Mucosa of stomach (tissue), 1 donor: ENCODE data around the gene ZBTB38.

Source experiments
- H3K27me3 ChIP-seq: one replicate; pipeline ENCODE4 v1.7.0; 2013; ENCODE audit warnings: mild to moderate bottlenecking, low read length; ENCODE audit not compliant: control insufficient read depth, insufficient read depth
- H3K36me3 ChIP-seq: one replicate; pipeline ENCODE4 v1.7.0; 2013; ENCODE audit warnings: low read length; ENCODE audit not compliant: control insufficient read depth, insufficient read depth
- H3K4me1 ChIP-seq: one replicate; pipeline ENCODE4 v1.7.0; 2013; ENCODE audit warnings: mild to moderate bottlenecking, low read length; ENCODE audit not compliant: control insufficient read depth, insufficient read depth
- H3K4me3 ChIP-seq: one replicate; pipeline ENCODE4 v1.7.0; 2013; ENCODE audit warnings: low read length
- H3K9ac ChIP-seq: one replicate; pipeline ENCODE4 v1.7.0; 2013; ENCODE audit warnings: mild to moderate bottlenecking, low read length, moderate library complexity
- H3K9me3 ChIP-seq: one replicate; pipeline ENCODE4 v1.7.0; 2013; ENCODE audit warnings: mild to moderate bottlenecking, low read length, moderate library complexity; ENCODE audit not compliant: control insufficient read depth
- donor health status: Pancreatic carcinoma.

Gene ZBTB38, protein sequence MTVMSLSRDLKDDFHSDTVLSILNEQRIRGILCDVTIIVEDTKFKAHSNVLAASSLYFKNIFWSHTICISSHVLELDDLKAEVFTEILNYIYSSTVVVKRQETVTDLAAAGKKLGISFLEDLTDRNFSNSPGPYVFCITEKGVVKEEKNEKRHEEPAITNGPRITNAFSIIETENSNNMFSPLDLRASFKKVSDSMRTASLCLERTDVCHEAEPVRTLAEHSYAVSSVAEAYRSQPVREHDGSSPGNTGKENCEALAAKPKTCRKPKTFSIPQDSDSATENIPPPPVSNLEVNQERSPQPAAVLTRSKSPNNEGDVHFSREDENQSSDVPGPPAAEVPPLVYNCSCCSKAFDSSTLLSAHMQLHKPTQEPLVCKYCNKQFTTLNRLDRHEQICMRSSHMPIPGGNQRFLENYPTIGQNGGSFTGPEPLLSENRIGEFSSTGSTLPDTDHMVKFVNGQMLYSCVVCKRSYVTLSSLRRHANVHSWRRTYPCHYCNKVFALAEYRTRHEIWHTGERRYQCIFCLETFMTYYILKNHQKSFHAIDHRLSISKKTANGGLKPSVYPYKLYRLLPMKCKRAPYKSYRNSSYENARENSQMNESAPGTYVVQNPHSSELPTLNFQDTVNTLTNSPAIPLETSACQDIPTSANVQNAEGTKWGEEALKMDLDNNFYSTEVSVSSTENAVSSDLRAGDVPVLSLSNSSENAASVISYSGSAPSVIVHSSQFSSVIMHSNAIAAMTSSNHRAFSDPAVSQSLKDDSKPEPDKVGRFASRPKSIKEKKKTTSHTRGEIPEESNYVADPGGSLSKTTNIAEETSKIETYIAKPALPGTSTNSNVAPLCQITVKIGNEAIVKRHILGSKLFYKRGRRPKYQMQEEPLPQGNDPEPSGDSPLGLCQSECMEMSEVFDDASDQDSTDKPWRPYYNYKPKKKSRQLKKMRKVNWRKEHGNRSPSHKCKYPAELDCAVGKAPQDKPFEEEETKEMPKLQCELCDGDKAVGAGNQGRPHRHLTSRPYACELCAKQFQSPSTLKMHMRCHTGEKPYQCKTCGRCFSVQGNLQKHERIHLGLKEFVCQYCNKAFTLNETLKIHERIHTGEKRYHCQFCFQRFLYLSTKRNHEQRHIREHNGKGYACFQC (N-terminal part only)

DNA sequence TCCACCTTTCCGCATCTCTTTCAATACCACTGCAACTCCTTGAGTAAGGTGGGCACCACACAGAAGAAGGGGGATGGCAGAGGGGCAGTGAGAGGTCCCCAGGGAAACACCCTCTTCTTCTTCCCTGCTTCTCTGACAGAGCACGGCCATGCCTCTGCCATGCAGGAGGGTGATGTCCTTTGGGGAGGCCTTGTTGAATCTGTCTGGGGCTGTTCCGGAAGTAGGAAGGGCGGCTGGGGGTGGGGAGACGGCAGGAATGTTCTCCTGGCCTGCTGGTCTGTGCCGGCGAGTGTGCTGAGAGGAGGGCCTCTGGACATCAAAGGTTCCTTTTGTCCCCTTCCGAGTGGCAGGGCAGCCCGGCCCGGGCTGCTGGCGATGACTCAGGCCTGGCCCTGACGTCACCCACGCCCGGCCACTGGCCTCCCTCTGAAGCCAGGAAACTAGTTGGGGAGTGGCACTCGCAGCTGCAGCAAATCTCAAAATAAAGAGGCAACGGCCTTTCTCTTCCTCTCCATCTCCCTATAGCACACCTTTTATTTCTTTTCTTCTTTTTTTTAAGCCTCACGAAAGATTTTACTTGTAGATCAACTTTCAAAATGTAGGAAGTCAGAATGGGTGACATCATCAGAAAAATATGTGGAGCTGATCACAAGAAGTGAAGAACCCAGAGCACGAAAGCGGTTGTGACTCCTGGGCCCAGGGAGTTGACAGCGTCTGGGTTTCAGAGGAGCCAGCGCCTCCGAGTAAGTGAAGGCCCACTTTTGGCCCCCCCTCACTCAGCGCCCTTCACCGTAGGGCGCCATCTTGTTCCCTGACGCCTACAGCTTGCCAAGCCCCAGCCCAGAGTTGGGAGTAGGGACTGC, at the start of gene ZBTB38:
TSS of gene ZBTB38 (plus strand) at position 443 of the 863 bp plus-strand sequence. CDS start 73,885 bp downstream, outside the sequence.
- H3K4me3 ChIP-seq, result peak within 1 kb of the TSS; percentile 25
- no peaks in the 10 kb centered on the region for H3K36me3 ChIP-seq
- no peaks in the 10 kb centered on the region for H3K27me3 ChIP-seq
- no peaks in the 10 kb centered on the region for H3K9me3 ChIP-seq
- peaks cover 40% of the 10 kb centered on the region for H3K4me1 ChIP-seq
- peak within 1 kb of the TSS; percentile 71 for H3K9ac ChIP-seq

- no peaks in the 10 kb centered on the region for H3K9me3 ChIP-seq
- no peaks in the 10 kb centered on the region for H3K27me3 ChIP-seq
- no peaks in the 10 kb centered on the region for H3K36me3 ChIP-seq
- H3K4me1 ChIP-seq, result no peaks in the 10 kb centered on the region
- H3K4me3 ChIP-seq, result no peak overlapping the region
- H3K9ac ChIP-seq, result no peak overlapping the region
Observed at GRCh38 chr3:141320399-141321108, 47.8 kb upstream of the ZBTB38 start.

GRCh38 chr3:141321109-141321497, 47.2 kb upstream of the ZBTB38 start:
- Histone ChIP-seq H3K4me3 (no peak overlapping the region), H3K36me3 (no peaks in the 10 kb centered on the region), H3K9ac (no peak overlapping the region), H3K9me3 (no peaks in the 10 kb centered on the region), H3K27me3 (no peaks in the 10 kb centered on the region), H3K4me1 (peaks cover 2% of the 10 kb centered on the region)

- peaks cover 8% of the 10 kb centered on the region for H3K4me1 ChIP-seq
- H3K9me3 ChIP-seq, result no peaks in the 10 kb centered on the region
- H3K4me3 ChIP-seq, result no peak overlapping the region
- no peaks in the 10 kb centered on the region for H3K27me3 ChIP-seq
- H3K36me3 ChIP-seq, result no peaks in the 10 kb centered on the region
- H3K9ac ChIP-seq, result no peak overlapping the region
Observed at GRCh38 chr3:141323936-141324704, 44.2 kb upstream of the ZBTB38 start.

GRCh38 chr3:141326123-141326522, 42.2 kb upstream of the ZBTB38 start:
- Histone ChIP-seq H3K27me3 (no peaks in the 10 kb centered on the region), H3K4me3 (no peak overlapping the region), H3K4me1 (peaks cover 8% of the 10 kb centered on the region), H3K9me3 (no peaks in the 10 kb centered on the region), H3K36me3 (no peaks in the 10 kb centered on the region), H3K9ac (no peak overlapping the region)

- Histone ChIP-seq H3K4me1 (peaks cover 8% of the 10 kb centered on the region), H3K36me3 (no peaks in the 10 kb centered on the region), H3K27me3 (no peaks in the 10 kb centered on the region), H3K4me3 (no peak overlapping the region), H3K9me3 (no peaks in the 10 kb centered on the region), H3K9ac (no peak overlapping the region)
Observed at GRCh38 chr3:141326626-141327025, 41.7 kb upstream of the ZBTB38 start.

DNA sequence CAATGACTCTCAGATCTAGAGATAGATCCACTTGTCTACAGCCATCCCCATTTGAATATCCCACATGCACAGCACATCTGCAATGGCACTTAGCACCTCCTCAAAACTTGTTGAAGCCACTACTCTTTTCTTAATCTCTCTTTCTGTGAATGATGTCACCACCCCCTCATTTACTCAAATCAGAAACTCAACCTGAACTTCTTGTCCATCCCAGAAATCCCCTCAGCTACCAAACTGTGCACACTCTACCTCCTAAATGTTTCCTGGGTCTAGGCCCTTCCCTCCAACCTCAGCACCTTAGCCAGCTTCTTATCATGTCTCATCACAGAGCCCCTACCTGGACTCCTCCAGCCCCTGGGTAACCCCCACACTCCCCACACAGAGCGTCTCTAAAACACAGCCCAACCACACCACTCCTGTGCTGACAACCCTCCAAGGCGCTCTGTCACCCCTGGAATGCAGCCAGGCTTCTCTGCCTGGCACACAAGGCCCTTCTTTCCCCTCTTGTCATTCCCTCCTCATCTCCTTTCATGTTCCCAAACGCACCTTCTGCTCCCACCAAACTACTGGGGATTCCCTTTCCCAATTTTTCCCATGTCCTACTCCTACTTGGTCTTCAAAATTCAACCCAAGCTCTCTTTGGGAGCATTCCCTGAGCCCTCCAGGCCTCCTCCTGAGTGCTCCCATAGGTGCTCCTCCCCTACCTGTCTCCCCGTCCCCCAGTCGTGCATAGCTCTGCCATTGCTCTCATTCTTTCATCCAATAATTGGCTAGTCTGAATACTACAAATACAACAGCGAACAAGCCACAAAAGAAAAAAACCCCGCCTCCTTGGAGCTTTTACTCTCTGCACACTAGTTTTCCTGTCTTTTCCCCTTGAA, 39.8 kb upstream of the ZBTB38 start:
- Histone ChIP-seq H3K36me3 (no peaks in the 10 kb centered on the region), H3K9ac (no peak overlapping the region), H3K27me3 (no peaks in the 10 kb centered on the region), H3K9me3 (no peaks in the 10 kb centered on the region), H3K4me1 (peaks cover 8% of the 10 kb centered on the region), H3K4me3 (no peak overlapping the region)

GRCh38 chr3:141330235-141330634, 38.1 kb upstream of the ZBTB38 start:
- H3K27me3 ChIP-seq, result no peaks in the 10 kb centered on the region
- peaks cover 8% of the 10 kb centered on the region for H3K4me1 ChIP-seq
- no peaks in the 10 kb centered on the region for H3K9me3 ChIP-seq
- H3K9ac ChIP-seq, result no peak overlapping the region
- no peaks in the 10 kb centered on the region for H3K36me3 ChIP-seq
- H3K4me3 ChIP-seq, result no peak overlapping the region

DNA sequence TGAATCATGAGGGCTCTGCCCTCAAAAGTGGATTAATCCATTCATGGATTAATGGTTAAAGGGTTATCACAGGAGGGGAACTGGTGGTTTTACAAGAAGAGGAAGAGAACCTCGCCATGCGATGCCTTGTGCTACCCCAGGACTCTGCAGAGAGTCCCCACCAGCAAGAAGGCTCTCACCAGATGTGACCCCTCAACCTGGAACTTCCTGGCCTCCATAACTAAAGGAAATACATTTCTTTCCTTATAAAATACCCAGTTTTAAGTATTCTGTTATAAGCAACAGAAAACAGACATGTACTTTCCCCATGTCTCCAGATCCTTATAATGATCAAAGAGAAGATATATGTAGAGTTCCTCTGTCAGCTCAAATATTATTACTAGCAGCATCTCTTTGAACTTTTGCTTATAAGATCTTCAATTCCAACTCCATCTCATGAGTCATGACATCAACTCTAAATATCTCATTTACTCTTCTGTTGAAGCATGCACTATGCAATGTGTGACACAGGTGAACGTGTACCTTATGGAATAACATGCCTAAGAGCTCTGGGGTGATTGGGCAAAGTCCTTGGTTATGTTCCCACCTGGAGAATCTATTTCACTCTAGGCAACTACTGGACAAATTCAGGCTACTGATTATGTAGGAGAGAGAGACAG, 37.5 kb upstream of the ZBTB38 start:
- no peaks in the 10 kb centered on the region for H3K9me3 ChIP-seq
- H3K36me3 ChIP-seq, result no peaks in the 10 kb centered on the region
- H3K9ac ChIP-seq, result no peak overlapping the region
- H3K4me1 ChIP-seq, result peaks cover 8% of the 10 kb centered on the region
- no peak overlapping the region for H3K4me3 ChIP-seq
- no peaks in the 10 kb centered on the region for H3K27me3 ChIP-seq
